GM12878 (cell line): Measurements from ENCODE around the gene GALNTL6. TPM values are rescaled to one million over a fixed set of nuclear protein-coding genes. Genes with fewer than 3 reads are reported as not detected.

ENCODE experiments used
- ATAC-seq: fragments of 200-7000 bp; cut with Tn5 transposase; 3 replicates; pipeline ENCODE4 v1.9.1; 2020; ENCODE audit warnings: mild to moderate bottlenecking, moderate library complexity
- BruUV-seq: library from RNA; stranded (reverse); fragments of 400-500 nt; replicated peaks from 2 replicates; lab custom pipeline; 2021; lab: Mats Ljungman, UMichigan
- CTCF ChIA-PET: fragments of 300-600 bp; sonication (Branson Sonifier 250); formaldehyde crosslinking; extraction: SDS; loops from one replicate; lab custom pipeline; 2021; ENCODE audit warnings: inconsistent platforms; lab: Yijun Ruan, JAX
- POLR2A ChIA-PET: fragments of 350-600 bp; formaldehyde crosslinking; extraction: SDS; loops from one replicate; lab custom pipeline; 2021; ENCODE audit warnings: inconsistent platforms; lab: Charles Lee
- RAD21 ChIA-PET: fragments of 300-600 bp; sonication (Branson Sonifier 250); formaldehyde crosslinking; loops from one replicate; lab custom pipeline; 2023; ENCODE audit warnings: antibody characterized with exemption; ENCODE audit not compliant: unreplicated experiment; lab: Charles Lee
- SMC1A ChIA-PET: fragments of 300-600 bp; sonication (Branson Sonifier 250); formaldehyde crosslinking; loops from one replicate; lab custom pipeline; 2023; ENCODE audit not compliant: unreplicated experiment, uncharacterized antibody; lab: Charles Lee
- DNase-seq: peaks from one replicate; pipeline ENCODE4 v3.0.0-alpha.2; 2011; ENCODE audit warnings: low read depth, low spot score
- FAIRE-seq: peaks from 3 replicates; lab custom pipeline; 2011; peaks lifted over from hg19 to GRCh38; lab: Jason Lieb, UNC
- H2AFZ ChIP-seq: 2 replicates; pipeline ENCODE4 v1.6.0; 2011; ENCODE audit warnings: low read depth, low read length, control low read depth; ENCODE audit not compliant: control insufficient read depth
- H3K27ac ChIP-seq: 2 replicates; pipeline ENCODE4 v1.5.1; 2011; ENCODE audit warnings: control low read depth; ENCODE audit not compliant: control insufficient read depth, insufficient read depth
- H3K27me3 ChIP-seq, 2 experiments: replicated peaks in 1 of 2; 2 replicates each; pipeline versions ENCODE4 v1.6.0 to v1.6.1; 2011; ENCODE audit warnings: low read length in 1 of 2; ENCODE audit not compliant: control insufficient read depth in 2 of 2, insufficient read depth in 2 of 2
- H3K36me3 ChIP-seq, 2 experiments: 2 replicates each; pipeline ENCODE4 v1.5.1; 2011; ENCODE audit warnings: low read length in 1 of 2; ENCODE audit not compliant: control insufficient read depth in 2 of 2, insufficient read depth in 2 of 2
- H3K4me1 ChIP-seq: 2 replicates; pipeline ENCODE4 v1.6.1; 2011; ENCODE audit warnings: mild to moderate bottlenecking, low read length, moderate library complexity, mixed read lengths; ENCODE audit not compliant: control insufficient read depth, insufficient read depth
- H3K4me2 ChIP-seq: 2 replicates; pipeline ENCODE4 v1.6.0; 2011; ENCODE audit warnings: control low read depth; ENCODE audit not compliant: control insufficient read depth, insufficient read depth
- H3K4me3 ChIP-seq: fragments of 200-600 bp; sonication (generic); 2 replicates; pipeline ENCODE4 v1.5.1; 2016
- H3K79me2 ChIP-seq: 2 replicates; pipeline ENCODE4 v1.6.0; 2011; ENCODE audit warnings: low read length; ENCODE audit not compliant: control insufficient read depth, insufficient read depth
- H3K9ac ChIP-seq: 2 replicates; pipeline ENCODE4 v1.8.0; 2011; ENCODE audit warnings: low read length, control low read depth, mixed read lengths; ENCODE audit not compliant: control insufficient read depth, insufficient read depth
- H3K9me3 ChIP-seq: replicated peaks from 3 replicates; pipeline ENCODE4 v1.5.1; 2011; ENCODE audit warnings: mild to moderate bottlenecking, low read length; ENCODE audit not compliant: control insufficient read depth, insufficient read depth
- H4K20me1 ChIP-seq: 2 replicates; pipeline ENCODE4 v1.6.0; 2011; ENCODE audit not compliant: control insufficient read depth, insufficient read depth
- CBX3 ChIP-seq: fragments of 200-600 bp; sonication (generic); IDR thresholded peaks from 2 replicates; pipeline ENCODE4 v1.6.1; 2016; ENCODE audit warnings: low read depth, borderline replicate concordance
- DPF2 ChIP-seq: fragments of 450-650 bp; IDR thresholded peaks from 2 replicates; pipeline ENCODE4 v1.6.1; 2017; ENCODE audit warnings: mild to moderate bottlenecking
- ETV6 ChIP-seq, 2 experiments: fragments of 450-650 bp in 1 of 2; IDR thresholded peaks in 1 of 2; conservative IDR thresholded peaks in 1 of 2; 2 replicates each; pipeline ENCODE4 v1.6.1; 2014; ENCODE audit warnings: antibody characterized with exemption in 1 of 2, borderline replicate concordance in 1 of 2, low read depth in 1 of 2, mild to moderate bottlenecking in 1 of 2, moderate library complexity in 1 of 2
- FOS ChIP-seq: IDR thresholded peaks from 3 replicates; pipeline ENCODE4 v1.6.1; 2011; ENCODE audit warnings: borderline replicate concordance; ENCODE audit not compliant: insufficient read length; ENCODE audit errors: extremely low read depth
- HDAC2 ChIP-seq: fragments of 200-600 bp; sonication (generic); IDR thresholded peaks from 2 replicates; pipeline ENCODE4 v1.6.1; 2017
- RELA ChIP-seq: fragments of 450-650 bp; IDR thresholded peaks from 2 replicates; pipeline ENCODE4 v1.8.0; 2014; ENCODE audit warnings: borderline replicate concordance; ENCODE audit not compliant: partially characterized antibody
- SMAD5 ChIP-seq: IDR thresholded peaks from 2 replicates; pipeline ENCODE4 v1.6.1; 2016; ENCODE audit warnings: antibody characterized with exemption, low read depth
- ZNF384 ChIP-seq: IDR thresholded peaks from 2 replicates; pipeline ENCODE4 v1.6.1; 2012; ENCODE audit warnings: low read depth, mild to moderate bottlenecking, low read length, improper control_type of control experiment, borderline replicate concordance
- WGBS: methylation state at CpG from one replicate; pipeline ENCODE4 v1.1.6; 2016; ENCODE audit warnings: low lambda C conversion rate; ENCODE audit not compliant: insufficient replicate concordance, insufficient coverage; ENCODE audit errors: missing lambda C conversion rate; 5-methylcytosine and 5-hydroxymethylcytosine counted together
- in situ Hi-C: fragments of 300-500 bp; cut with MboI; formaldehyde crosslinking; loops from 9 replicates; pipeline ENCODE4 v1.14.3; 2018; ENCODE audit warnings: mixed read lengths
- intact Hi-C: fragments of 100-400 bp; cut with micrococcal nuclease; formaldehyde crosslinking; loops from one replicate; pipeline ENCODE4 v1.14.2; 2022; ENCODE audit not compliant: unreplicated experiment
- polyA plus RNA-seq, 11 experiments: library from polyadenylated mRNA; depleted of rRNA in 4 of 11; unstranded in 6 of 11; stranded (reverse) in 5 of 11; fragments of >200 nt; fragmentation: Nextera tagmentation in 4 of 11; fragmentation: Illumina TruSeq in 1 of 11; extraction: Ambion mirVana in 4 of 11; extraction: Trizol in 1 of 11; gene quantifications; 1 replicate in 1 of 11; 2 replicates in 10 of 11; pipeline versions ENCODE4 v1.2.1 to v1.2.3, GENCODE V29; 2011 to 2016; ENCODE audit warnings: inconsistent platforms in 2 of 11, missing spikeins in 2 of 11, low read depth in 1 of 11
- total RNA-seq, 4 experiments: library from RNA; depleted of rRNA in 3 of 4; stranded (reverse); fragments of >200 nt in 3 of 4; fragmentation: Illumina TruSeq in 1 of 4; extraction: Trizol in 1 of 4; gene quantifications; 2 replicates each; pipeline versions ENCODE4 v1.2.1 to v1.2.3, GENCODE V29; 2013 to 2021
- TF ChIP-seq, protein P1 (sequence below): fragments of 450-650 bp; IDR thresholded peaks from 2 replicates; pipeline ENCODE4 v1.6.1; 2017; ENCODE audit warnings: low read depth, mild to moderate bottlenecking, moderate library complexity

Gene GALNTL6
- total and polyA plus RNA-seq, 10 of the 15 experiments (the other 5 are each of a cell fraction or from before 2014, with no cell fraction given), result 0.01 to 0.29 TPM; not detected in 8

DNA sequence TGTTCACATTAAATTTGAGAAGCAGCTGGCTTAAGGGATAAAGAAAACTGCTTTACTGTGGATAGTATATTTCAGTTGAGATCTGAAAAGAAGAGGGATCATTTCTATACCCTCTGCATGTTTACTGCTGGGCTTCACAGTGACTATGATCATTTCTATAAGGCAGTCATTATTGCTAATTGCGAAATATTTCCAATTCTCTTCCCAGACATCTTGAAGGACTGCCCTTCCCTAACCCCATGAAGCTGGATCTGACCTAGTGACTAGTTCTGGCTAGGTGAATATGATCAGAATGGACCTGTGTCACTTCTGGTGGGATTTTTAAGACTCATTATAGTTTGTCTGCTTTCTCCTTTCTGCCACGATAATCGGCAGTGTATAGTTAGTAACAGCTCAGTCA is 848.9 kb downstream of the GALNTL6 start:
- no peak for TF ChIP-seq DPF2
- no peak for TF ChIP-seq SMAD5
- TF ChIP-seq ETV6 (conservative IDR thresholded peaks at IDR 0.05 in 1 of 2, IDR thresholded peaks at IDR 0.05 in 1 of 2; ENCODE audit: borderline replicate concordance in 1 of 2, low read depth in 1 of 2), result no peak
- TF ChIP-seq ZNF384, result no peak
- no peak for TF ChIP-seq HDAC2
- no peak for TF ChIP-seq CBX3
- TF ChIP-seq, protein P1, sequence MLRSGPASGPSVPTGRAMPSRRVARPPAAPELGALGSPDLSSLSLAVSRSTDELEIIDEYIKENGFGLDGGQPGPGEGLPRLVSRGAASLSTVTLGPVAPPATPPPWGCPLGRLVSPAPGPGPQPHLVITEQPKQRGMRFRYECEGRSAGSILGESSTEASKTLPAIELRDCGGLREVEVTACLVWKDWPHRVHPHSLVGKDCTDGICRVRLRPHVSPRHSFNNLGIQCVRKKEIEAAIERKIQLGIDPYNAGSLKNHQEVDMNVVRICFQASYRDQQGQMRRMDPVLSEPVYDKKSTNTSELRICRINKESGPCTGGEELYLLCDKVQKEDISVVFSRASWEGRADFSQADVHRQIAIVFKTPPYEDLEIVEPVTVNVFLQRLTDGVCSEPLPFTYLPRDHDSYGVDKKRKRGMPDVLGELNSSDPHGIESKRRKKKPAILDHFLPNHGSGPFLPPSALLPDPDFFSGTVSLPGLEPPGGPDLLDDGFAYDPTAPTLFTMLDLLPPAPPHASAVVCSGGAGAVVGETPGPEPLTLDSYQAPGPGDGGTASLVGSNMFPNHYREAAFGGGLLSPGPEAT, result no peak
- TF ChIP-seq FOS, result no peak
- TF ChIP-seq RELA, result no peak
- Histone ChIP-seq H3K9ac (no peak overlapping the region), H3K4me1 (no peaks in the 10 kb centered on the region), H3K4me3 (no peak overlapping the region), H3K27me3 (no peaks in the 10 kb centered on the region), H4K20me1 (no peaks in the 10 kb centered on the region), H2AFZ (no peak overlapping the region), H3K79me2 (no peaks in the 10 kb centered on the region), H3K9me3 (no peaks in the 10 kb centered on the region), H3K27ac (no peak overlapping the region), H3K4me2 (no peak overlapping the region), H3K36me3 (no peaks in the 10 kb centered on the region)
- ChIA-PET SMC1A (interaction anchor here (0.8 kb wide), 1 partner anchor 11 kb away, joined by 3 read pairs; no protein-coding TSS in a partner anchor), POLR2A (no interaction called here), CTCF (no interaction called here), RAD21 (no interaction called here)
- ATAC-seq (no peak), FAIRE-seq (no peak), DNase-seq (no peak)
- no TSS peak for BruUV-seq
- 62% methylated on average over 3 of the region's 3 CpGs for WGBS
- intact Hi-C loops (no loop called here), in situ Hi-C loops (no loop called here)
